Central memory CD8-positive, alpha-beta T cell (primary cell): ENCODE data around the gene RIC8B.

ENCODE experiments used
- ATAC-seq: fragments of 150-1000 bp; cut with Tn5 transposase; replicated peaks from 2 replicates; pipeline ENCODE4 v1.10.0; 2022; ENCODE audit warnings: mild to moderate bottlenecking, moderate FRiP score, moderate number of reproducible peaks; ENCODE audit not compliant: poor library complexity, severe bottlenecking; ENCODE audit errors: extremely low read depth
- DNase-seq, 2 donors: peaks; one replicate each; pipeline ENCODE4 v3.0.0; 2021; ENCODE audit warnings: low spot score in 2 of 2
- H3K27ac Mint-ChIP-seq: one replicate; pipeline ENCODE4 v1.8.0; 2022; ENCODE audit warnings: low read depth, mild to moderate bottlenecking, moderate library complexity, mixed read lengths
- H3K27me3 Mint-ChIP-seq: one replicate; pipeline ENCODE4 v1.8.0; 2022; ENCODE audit warnings: mixed read lengths
- H3K36me3 Mint-ChIP-seq: one replicate; pipeline ENCODE4 v1.8.0; 2022; ENCODE audit warnings: mild to moderate bottlenecking, moderate library complexity, mixed read lengths; ENCODE audit not compliant: insufficient read depth
- H3K4me1 Mint-ChIP-seq: one replicate; pipeline ENCODE4 v1.8.0; 2022; ENCODE audit warnings: mixed read lengths
- H3K4me3 Mint-ChIP-seq: one replicate; pipeline ENCODE4 v1.8.0; 2022; ENCODE audit warnings: mild to moderate bottlenecking, moderate library complexity, mixed read lengths
- H3K9me3 Mint-ChIP-seq: one replicate; pipeline ENCODE4 v1.8.0; 2022; ENCODE audit warnings: mixed read lengths

RIC8B gene

DNA sequence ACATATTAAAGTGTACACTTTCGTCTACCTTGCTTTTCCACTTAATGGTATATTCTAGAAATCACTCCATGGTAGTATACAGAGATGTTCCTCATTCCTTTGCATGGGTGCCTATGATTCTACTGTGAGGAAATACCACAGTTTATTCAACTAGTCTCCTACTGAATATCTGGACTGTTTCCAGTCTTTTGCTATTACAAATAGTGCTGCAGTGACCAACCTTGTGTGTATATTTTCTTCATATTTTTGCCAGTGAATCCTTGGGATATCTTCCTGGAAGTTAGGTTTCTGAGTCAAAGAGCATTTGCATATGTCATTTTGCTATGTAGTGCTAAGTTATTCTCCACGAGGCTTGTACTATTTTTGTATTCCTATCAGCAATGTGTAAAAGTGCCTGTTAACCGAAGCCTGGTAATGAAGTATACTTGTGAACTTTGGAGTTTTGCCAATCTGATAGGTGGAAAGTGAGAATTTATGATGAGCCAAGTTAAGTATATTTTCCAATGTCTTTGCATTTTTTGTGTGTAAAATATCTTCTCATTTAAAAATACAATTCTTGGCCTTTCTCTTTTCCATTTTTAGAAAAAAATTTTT, 149.9 kb downstream of the RIC8B start:
- Mint-ChIP-seq H3K4me1 (no peaks in the 10 kb centered on the region), H3K27ac (no peak overlapping the region), H3K9me3 (peaks cover 9% of the 10 kb centered on the region), H3K27me3 (peaks cover 52% of the 10 kb centered on the region), H3K36me3 (no peaks in the 10 kb centered on the region), H3K4me3 (no peak overlapping the region)
- no peak for ATAC-seq
- no peak for DNase-seq

DNA sequence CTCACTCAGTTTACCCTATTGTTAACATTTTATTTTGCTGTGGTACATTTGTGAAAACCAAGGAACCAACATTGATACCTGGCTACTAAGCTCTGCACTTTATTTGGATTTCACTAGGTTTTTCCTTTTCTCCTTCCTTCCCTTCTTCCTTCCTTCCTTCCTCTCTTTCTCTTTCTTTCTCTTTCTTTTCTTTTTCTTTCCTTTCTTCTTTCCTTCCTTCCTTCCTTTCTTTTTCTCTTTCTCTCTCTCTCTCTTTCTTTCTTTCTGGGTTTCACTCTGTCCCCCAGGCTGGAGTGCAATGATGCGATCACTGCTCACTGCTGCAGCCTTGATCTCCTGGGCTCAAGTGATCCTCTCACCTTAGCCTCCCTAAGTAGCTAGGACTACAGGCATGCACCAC, 152.2 kb downstream of the RIC8B start:
- ATAC-seq = no peak
- peaks cover 9% of the 10 kb centered on the region for H3K9me3 Mint-ChIP-seq

DNA sequence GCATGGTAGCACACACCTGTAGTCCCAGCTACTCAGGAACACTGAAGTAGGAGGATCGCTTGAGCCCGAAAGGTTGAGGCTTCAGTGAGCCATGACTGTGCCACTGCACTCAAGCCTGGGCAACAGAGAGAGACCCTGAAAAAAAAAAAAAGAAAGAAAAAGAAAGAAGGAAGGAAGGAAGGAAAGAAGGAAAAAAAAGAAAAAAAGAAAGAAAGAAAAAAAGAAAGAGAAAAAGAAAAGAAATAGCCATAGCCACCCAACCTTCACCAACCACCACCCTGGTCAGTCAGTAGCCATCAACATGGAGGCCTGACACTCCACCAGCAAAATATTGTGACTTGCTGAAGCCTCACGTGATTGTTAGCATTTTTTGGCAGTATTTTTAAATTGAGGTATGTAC, 159.8 kb downstream of the RIC8B start:
- ATAC-seq (no peak), DNase-seq (no peak)
- no peaks in the 10 kb centered on the region for H3K36me3 Mint-ChIP-seq
- H3K27ac Mint-ChIP-seq = no peak overlapping the region
- H3K4me3 Mint-ChIP-seq = no peak overlapping the region
- no peaks in the 10 kb centered on the region for H3K4me1 Mint-ChIP-seq
- peaks cover 42% of the 10 kb centered on the region for H3K27me3 Mint-ChIP-seq
- H3K9me3 Mint-ChIP-seq = no peaks in the 10 kb centered on the region

More for the DNA sequence above, 152.2 kb downstream of the RIC8B start:
- no peaks in the 10 kb centered on the region for H3K36me3 Mint-ChIP-seq
- H3K4me1 Mint-ChIP-seq = no peaks in the 10 kb centered on the region
- peaks cover 63% of the 10 kb centered on the region for H3K27me3 Mint-ChIP-seq
- no peak overlapping the region for H3K27ac Mint-ChIP-seq
- no peak for DNase-seq
- no peak overlapping the region for H3K4me3 Mint-ChIP-seq
